ENCODE data around the gene PPP2R1A. TPM values are rescaled to one million over a fixed set of nuclear protein-coding genes. Genes with fewer than 3 reads are reported as not detected.

The PPP2R1A gene
- polyA plus RNA-seq, 2 of the 4 experiments (the other 2 are of a cell fraction) = 144 to 145 TPM

DNA sequence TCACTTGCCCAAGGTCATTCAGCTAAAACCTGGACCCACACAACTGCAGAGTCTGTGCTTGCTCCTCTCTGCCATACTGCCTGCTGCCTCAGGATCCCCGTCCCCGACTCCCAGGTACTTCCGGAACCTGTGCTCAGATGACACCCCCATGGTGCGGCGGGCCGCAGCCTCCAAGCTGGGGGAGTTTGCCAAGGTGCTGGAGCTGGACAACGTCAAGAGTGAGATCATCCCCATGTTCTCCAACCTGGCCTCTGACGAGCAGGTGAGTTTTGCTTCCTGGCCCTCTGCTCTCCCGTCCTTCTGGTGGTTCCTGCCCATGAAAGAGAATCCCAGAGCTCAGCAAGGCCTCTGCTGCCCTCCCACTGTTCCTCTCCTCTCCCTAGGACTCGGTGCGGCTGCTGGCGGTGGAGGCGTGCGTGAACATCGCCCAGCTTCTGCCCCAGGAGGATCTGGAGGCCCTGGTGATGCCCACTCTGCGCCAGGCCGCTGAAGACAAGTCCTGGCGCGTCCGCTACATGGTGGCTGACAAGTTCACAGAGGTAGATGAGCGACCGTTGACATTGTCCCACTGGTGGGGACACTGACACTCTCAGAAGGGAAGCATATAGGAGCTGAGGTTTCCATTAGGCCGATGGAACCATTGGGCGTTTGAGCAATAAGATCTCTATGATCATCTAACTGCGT, 22.9 kb downstream of the PPP2R1A start:
- no peak for DNase-seq (ENCODE audit: low read depth in 1 of 2, low spot score in 1 of 2)
- FAIRE-seq = no peak
- POLR2A ChIA-PET = no interaction called here

GRCh38 chr19:52214241-52214640, 24.4 kb downstream of the PPP2R1A start:
- FAIRE-seq (no peak), ATAC-seq (no peak), DNase-seq (ENCODE audit: low read depth in 1 of 2, low spot score in 1 of 2) (no peak)
- CTCF ChIA-PET = interaction anchor here (0.6 to 1.5 kb wide), 3 partner anchors 16 to 497 kb away, joined by 3 to 4 read pairs (median 3); no protein-coding TSS in a partner anchor
- H3K4me1 ChIP-seq = no peaks in the 10 kb centered on the region
- H3K4me3 ChIP-seq = no peak overlapping the region
- no peak overlapping the region for H3K4me2 ChIP-seq
- H3K27ac ChIP-seq = no peak overlapping the region
- H3K9me3 ChIP-seq = peaks cover 76% of the 10 kb centered on the region
- WGBS (ENCODE audit: missing lambda C conversion rate) = 96% methylated on average over 5 of the region's 5 CpGs
- POLR2A ChIA-PET = no interaction called here
- no peak for TF ChIP-seq NFE2L2 (conservative IDR thresholded peaks at IDR 0.05; ENCODE audit: low read length)
- TF ChIP-seq RAD21 (conservative IDR thresholded peaks at IDR 0.05 in 1 of 2, IDR thresholded peaks at IDR 0.05 in 1 of 2) = no peak
- TF ChIP-seq JUNB (IDR thresholded peaks at IDR 0.05) = no peak
- no peak for TF ChIP-seq HOXB5 (CRISPR knock-in tag; IDR thresholded peaks at IDR 0.05)
- TF ChIP-seq FOSL2 (IDR thresholded peaks at IDR 0.05) = no peak
- TF ChIP-seq FOSL2 (CRISPR knock-in tag; IDR thresholded peaks at IDR 0.05) = no peak
- TF ChIP-seq RNF2 (IDR thresholded peaks at IDR 0.05; ENCODE audit: borderline replicate concordance, low read depth) = no peak
- no peak for TF ChIP-seq EHMT2 (IDR thresholded peaks at IDR 0.05; ENCODE audit: low read depth)
- TF ChIP-seq FOXS1 (CRISPR knock-in tag; IDR thresholded peaks at IDR 0.05) = no peak
- TF ChIP-seq CEBPB (IDR thresholded peaks at IDR 0.05) = no peak
- TF ChIP-seq HMGXB4 (CRISPR knock-in tag; IDR thresholded peaks at IDR 0.05; ENCODE audit: borderline replicate concordance) = no peak
- no peak for TF ChIP-seq HEYL (CRISPR knock-in tag; IDR thresholded peaks at IDR 0.05)
- TF ChIP-seq RCOR1 (IDR thresholded peaks at IDR 0.05; ENCODE audit: low read depth, low read length) = no peak
- TF ChIP-seq CTCF (IDR thresholded peaks at IDR 0.05) = no peak
- TF ChIP-seq KDM1A (IDR thresholded peaks at IDR 0.05; ENCODE audit: low read depth) = no peak
- TF ChIP-seq MAZ (IDR thresholded peaks at IDR 0.05; ENCODE audit: borderline replicate concordance, low read depth, low read length) = no peak
- TF ChIP-seq TFCP2L1 (CRISPR knock-in tag; IDR thresholded peaks at IDR 0.05) = no peak
- TF ChIP-seq TP53 (CRISPR knock-in tag; IDR thresholded peaks at IDR 0.05) = no peak

More for the DNA sequence above, 22.9 kb downstream of the PPP2R1A start:
- Histone ChIP-seq H3K9me3 (peaks cover 68% of the 10 kb centered on the region), H3K4me3 (no peak overlapping the region), H3K4me1 (no peaks in the 10 kb centered on the region), H3K27ac (no peak overlapping the region), H3K4me2 (no peak overlapping the region)
- TF ChIP-seq RARB (CRISPR knock-in tag; IDR thresholded peaks at IDR 0.05) (no peak), SMC3 (IDR thresholded peaks at IDR 0.05) (no peak)
- TF ChIP-seq, protein P1, sequence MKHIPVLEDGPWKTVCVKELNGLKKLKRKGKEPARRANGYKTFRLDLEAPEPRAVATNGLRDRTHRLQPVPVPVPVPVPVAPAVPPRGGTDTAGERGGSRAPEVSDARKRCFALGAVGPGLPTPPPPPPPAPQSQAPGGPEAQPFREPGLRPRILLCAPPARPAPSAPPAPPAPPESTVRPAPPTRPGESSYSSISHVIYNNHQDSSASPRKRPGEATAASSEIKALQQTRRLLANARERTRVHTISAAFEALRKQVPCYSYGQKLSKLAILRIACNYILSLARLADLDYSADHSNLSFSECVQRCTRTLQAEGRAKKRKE (CRISPR knock-in tag; IDR thresholded peaks at IDR 0.05; ENCODE audit: low read depth) = no peak
- ATAC-seq = no peak
- 96% methylated on average over 25 of the region's 25 CpGs for WGBS (ENCODE audit: missing lambda C conversion rate)
- CTCF ChIA-PET = interaction anchor here (1.5 kb wide), 1 partner anchor 15 kb away, joined by 3 read pairs; no protein-coding TSS in a partner anchor

Measured in A549 (cell line).